Measurements from ENCODE around the gene SLC26A1.

DNA sequence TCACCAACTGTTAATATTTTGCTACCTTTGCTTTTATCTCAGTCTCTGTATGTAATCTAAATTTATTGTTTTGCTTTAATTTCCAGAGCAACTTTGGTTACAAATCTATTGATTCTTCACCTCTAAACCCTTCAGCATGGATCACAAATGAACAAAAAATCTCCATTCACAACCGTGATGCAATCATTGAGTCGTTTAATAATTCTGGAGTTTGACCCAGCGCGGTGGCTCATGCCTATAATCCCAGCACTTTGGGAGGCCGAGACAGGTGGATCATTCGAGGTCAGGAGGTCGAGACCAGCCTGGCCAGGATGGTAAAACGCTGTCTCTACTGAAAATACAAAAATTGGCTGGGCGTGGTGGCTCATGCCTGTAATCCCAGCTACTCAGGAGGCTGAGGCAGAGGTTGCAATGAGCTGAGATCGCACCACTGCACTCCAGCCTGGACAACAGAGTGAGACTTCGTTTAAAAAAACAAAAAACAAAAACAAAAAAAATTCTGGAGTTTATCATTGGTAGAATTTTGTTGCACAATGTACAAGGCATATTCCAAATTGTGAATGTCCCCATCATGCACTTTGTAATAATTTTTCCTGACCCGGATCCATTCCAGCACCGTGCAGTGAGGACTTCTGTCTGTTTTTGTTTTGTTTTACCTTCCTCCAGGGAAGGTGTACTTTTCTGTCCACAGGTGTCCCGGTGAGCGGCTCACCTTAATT is 8.7 kb downstream of the SLC26A1 start:
- TF ChIP-seq CTCF (IDR thresholded peaks at IDR 0.05) (no peak), SP1 (CRISPR knock-in tag; conservative IDR thresholded peaks at IDR 0.05) (no peak), MAX (CRISPR knock-in tag; IDR thresholded peaks at IDR 0.05) (no peak), CREB1 (CRISPR knock-in tag; IDR thresholded peaks at IDR 0.05) (no peak), NFE2L1 (CRISPR knock-in tag; IDR thresholded peaks at IDR 0.05) (no peak), ATF2 (CRISPR knock-in tag; IDR thresholded peaks at IDR 0.05; ENCODE audit: borderline replicate concordance, low read depth) (no peak)
- TF ChIP-seq, protein P1, sequence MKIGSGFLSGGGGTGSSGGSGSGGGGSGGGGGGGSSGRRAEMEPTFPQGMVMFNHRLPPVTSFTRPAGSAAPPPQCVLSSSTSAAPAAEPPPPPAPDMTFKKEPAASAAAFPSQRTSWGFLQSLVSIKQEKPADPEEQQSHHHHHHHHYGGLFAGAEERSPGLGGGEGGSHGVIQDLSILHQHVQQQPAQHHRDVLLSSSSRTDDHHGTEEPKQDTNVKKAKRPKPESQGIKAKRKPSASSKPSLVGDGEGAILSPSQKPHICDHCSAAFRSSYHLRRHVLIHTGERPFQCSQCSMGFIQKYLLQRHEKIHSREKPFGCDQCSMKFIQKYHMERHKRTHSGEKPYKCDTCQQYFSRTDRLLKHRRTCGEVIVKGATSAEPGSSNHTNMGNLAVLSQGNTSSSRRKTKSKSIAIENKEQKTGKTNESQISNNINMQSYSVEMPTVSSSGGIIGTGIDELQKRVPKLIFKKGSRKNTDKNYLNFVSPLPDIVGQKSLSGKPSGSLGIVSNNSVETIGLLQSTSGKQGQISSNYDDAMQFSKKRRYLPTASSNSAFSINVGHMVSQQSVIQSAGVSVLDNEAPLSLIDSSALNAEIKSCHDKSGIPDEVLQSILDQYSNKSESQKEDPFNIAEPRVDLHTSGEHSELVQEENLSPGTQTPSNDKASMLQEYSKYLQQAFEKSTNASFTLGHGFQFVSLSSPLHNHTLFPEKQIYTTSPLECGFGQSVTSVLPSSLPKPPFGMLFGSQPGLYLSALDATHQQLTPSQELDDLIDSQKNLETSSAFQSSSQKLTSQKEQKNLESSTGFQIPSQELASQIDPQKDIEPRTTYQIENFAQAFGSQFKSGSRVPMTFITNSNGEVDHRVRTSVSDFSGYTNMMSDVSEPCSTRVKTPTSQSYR (CRISPR knock-in tag; IDR thresholded peaks at IDR 0.05): no peak
